Measurements from ENCODE around the gene DPH2. TPM values are rescaled to one million over a fixed set of nuclear protein-coding genes. Genes with fewer than 3 reads are reported as not detected.
A peak's percentile ranks its signal among the peaks of the same experiment; 100 is the strongest.

Gene DPH2
- total and polyA plus RNA-seq, 10 of the 15 experiments (the other 5 are each of a cell fraction or from before 2014, with no cell fraction given), result 13.1 to 82.9 (median 52.0) TPM

DNA sequence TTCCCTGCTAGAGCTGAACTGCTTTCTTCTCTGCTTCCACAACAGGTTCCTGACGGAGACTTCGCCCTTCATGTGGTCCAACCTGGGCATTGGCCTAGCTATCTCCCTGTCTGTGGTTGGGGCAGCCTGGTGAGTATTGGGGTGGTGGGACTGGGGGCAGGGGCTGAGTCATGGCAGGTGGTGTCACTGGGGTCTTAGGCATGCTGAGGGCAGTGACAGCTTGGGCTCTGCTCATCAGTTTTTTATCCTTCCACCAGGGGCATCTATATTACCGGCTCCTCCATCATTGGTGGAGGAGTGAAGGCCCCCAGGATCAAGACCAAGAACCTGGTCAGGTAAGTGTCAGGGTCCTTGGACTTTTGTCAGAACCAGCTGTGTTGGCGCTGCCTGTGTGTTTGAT lies 6.2 kb downstream of the DPH2 start:
- 77% methylated on average over 4 of the region's 4 CpGs for WGBS (ENCODE audit: insufficient coverage, insufficient replicate concordance, low lambda C conversion rate, missing lambda C conversion rate)
- H3K27ac ChIP-seq (ENCODE audit: control insufficient read depth, insufficient read depth), result peak overlapping the region; percentile 73

More for the DNA sequence above, 6.2 kb downstream of the DPH2 start:
- Histone ChIP-seq H3K4me3 (peak overlapping the region; percentile 95), H3K9me3 (replicated peaks; ENCODE audit: control insufficient read depth, insufficient read depth, low read length) (no peaks in the 10 kb centered on the region), H3K27me3 (replicated peaks in 1 of 2; ENCODE audit: control insufficient read depth in 2 of 2, insufficient read depth in 2 of 2, low read length in 1 of 2) (no peaks in the 10 kb centered on the region), H3K79me2 (ENCODE audit: control insufficient read depth, insufficient read depth, low read length) (peaks cover 49% of the 10 kb centered on the region), H3K36me3 (ENCODE audit: control insufficient read depth in 2 of 2, insufficient read depth in 2 of 2, low read length in 1 of 2) (peaks cover 11 to 15% of the 10 kb centered on the region in 2 experiments), H2AFZ (ENCODE audit: control insufficient read depth, low read depth, low read length) (no peak overlapping the region), H3K4me2 (ENCODE audit: control insufficient read depth, insufficient read depth) (peak overlapping the region; percentile 84), H4K20me1 (ENCODE audit: control insufficient read depth, insufficient read depth) (no peaks in the 10 kb centered on the region), H3K4me1 (ENCODE audit: control insufficient read depth, insufficient read depth, low read length) (peaks cover 33% of the 10 kb centered on the region), H3K9ac (ENCODE audit: control insufficient read depth, insufficient read depth, low read length) (peak overlapping the region; percentile 88)
- no peak for FAIRE-seq
- BruUV-seq (replicated peaks), result no TSS peak
- intact Hi-C loops (cut with micrococcal nuclease; ENCODE audit: unreplicated experiment), result no loop called here
- POLR2A ChIA-PET, result interaction anchor here (0.9 to 3.8 kb wide), 4 partner anchors 15 to 46 kb away, joined by 3 to 18 read pairs (median 6); partner anchors contain the start of genes CCDC24 and IPO13
- in situ Hi-C loops (cut with MboI), result no loop called here
- RAD21 ChIA-PET (ENCODE audit: unreplicated experiment), result interaction anchor here (1.5 to 3.0 kb wide), 2 partner anchors 14 to 212 kb away, joined by 4 to 10 read pairs; no protein-coding TSS in a partner anchor
- DNase-seq (ENCODE audit: low read depth, low spot score), result no peak
- SMC1A ChIA-PET (ENCODE audit: uncharacterized antibody, unreplicated experiment), result interaction anchor here (0.9 to 1.5 kb wide), 4 partner anchors 15 to 41 kb away, joined by 3 to 4 read pairs (median 3); no protein-coding TSS in a partner anchor
- TF ChIP-seq, protein P1, sequence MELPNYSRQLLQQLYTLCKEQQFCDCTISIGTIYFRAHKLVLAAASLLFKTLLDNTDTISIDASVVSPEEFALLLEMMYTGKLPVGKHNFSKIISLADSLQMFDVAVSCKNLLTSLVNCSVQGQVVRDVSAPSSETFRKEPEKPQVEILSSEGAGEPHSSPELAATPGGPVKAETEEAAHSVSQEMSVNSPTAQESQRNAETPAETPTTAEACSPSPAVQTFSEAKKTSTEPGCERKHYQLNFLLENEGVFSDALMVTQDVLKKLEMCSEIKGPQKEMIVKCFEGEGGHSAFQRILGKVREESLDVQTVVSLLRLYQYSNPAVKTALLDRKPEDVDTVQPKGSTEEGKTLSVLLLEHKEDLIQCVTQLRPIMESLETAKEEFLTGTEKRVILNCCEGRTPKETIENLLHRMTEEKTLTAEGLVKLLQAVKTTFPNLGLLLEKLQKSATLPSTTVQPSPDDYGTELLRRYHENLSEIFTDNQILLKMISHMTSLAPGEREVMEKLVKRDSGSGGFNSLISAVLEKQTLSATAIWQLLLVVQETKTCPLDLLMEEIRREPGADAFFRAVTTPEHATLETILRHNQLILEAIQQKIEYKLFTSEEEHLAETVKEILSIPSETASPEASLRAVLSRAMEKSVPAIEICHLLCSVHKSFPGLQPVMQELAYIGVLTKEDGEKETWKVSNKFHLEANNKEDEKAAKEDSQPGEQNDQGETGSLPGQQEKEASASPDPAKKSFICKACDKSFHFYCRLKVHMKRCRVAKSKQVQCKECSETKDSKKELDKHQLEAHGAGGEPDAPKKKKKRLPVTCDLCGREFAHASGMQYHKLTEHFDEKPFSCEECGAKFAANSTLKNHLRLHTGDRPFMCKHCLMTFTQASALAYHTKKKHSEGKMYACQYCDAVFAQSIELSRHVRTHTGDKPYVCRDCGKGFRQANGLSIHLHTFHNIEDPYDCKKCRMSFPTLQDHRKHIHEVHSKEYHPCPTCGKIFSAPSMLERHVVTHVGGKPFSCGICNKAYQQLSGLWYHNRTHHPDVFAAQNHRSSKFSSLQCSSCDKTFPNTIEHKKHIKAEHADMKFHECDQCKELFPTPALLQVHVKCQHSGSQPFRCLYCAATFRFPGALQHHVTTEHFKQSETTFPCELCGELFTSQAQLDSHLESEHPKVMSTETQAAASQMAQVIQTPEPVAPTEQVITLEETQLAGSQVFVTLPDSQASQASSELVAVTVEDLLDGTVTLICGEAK (IDR thresholded peaks at IDR 0.05; ENCODE audit: borderline replicate concordance), result no peak
- TF ChIP-seq CHD1 (IDR thresholded peaks at IDR 0.05; ENCODE audit: low read depth, low read length), result no peak
- TF ChIP-seq, protein P2, sequence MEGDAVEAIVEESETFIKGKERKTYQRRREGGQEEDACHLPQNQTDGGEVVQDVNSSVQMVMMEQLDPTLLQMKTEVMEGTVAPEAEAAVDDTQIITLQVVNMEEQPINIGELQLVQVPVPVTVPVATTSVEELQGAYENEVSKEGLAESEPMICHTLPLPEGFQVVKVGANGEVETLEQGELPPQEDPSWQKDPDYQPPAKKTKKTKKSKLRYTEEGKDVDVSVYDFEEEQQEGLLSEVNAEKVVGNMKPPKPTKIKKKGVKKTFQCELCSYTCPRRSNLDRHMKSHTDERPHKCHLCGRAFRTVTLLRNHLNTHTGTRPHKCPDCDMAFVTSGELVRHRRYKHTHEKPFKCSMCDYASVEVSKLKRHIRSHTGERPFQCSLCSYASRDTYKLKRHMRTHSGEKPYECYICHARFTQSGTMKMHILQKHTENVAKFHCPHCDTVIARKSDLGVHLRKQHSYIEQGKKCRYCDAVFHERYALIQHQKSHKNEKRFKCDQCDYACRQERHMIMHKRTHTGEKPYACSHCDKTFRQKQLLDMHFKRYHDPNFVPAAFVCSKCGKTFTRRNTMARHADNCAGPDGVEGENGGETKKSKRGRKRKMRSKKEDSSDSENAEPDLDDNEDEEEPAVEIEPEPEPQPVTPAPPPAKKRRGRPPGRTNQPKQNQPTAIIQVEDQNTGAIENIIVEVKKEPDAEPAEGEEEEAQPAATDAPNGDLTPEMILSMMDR (IDR thresholded peaks at IDR 0.05 in 2 of 3, conservative IDR thresholded peaks at IDR 0.05 in 1 of 3; ENCODE audit: control insufficient read depth in 2 of 3, extremely low read depth in 1 of 3, insufficient read depth in 1 of 3, low read depth in 3 of 3, low read length in 3 of 3), result 0 out of 6 replicates have a peak, but pooled peaks of 1 of the 3 experiments have one; percentile 22
- no peak for TF ChIP-seq NR2C1 (IDR thresholded peaks at IDR 0.05)
- TF ChIP-seq CREM (IDR thresholded peaks at IDR 0.05; ENCODE audit: low read depth), result no peak
- CTCF ChIA-PET, result interaction anchor here (0.6 to 1.0 kb wide), 4 partner anchors 13 to 62 kb away, joined by 3 to 4 read pairs (median 3); no protein-coding TSS in a partner anchor
- ATAC-seq, result no peak

All from GM12878 (cell line).